Ovary (tissue), 3 donors: Measurements from ENCODE around the gene WNT7B.

Source experiments
- CTCF ChIP-seq, 3 donors: fragments of 450-650 bp in 2 of 3; fragments of 200-600 bp in 1 of 3; IDR thresholded peaks; one replicate each; pipeline versions ENCODE4 v1.5.1 to v1.8.0; 2016 to 2022; ENCODE audit warnings: antibody characterized with exemption in 3 of 3, mild to moderate bottlenecking in 1 of 3
- POLR2A ChIP-seq: fragments of 450-650 bp; IDR thresholded peaks from one replicate; pipeline ENCODE4 v1.6.1; 2017; ENCODE audit warnings: antibody characterized with exemption, mild to moderate bottlenecking, moderate library complexity
- donor health status: DM: no; HTN: no; CAD: no.

GRCh38 chr22:45952553-45952952, 24.4 kb downstream of the WNT7B start:
- TF ChIP-seq CTCF (IDR thresholded peaks at IDR 0.05): no peak
- TF ChIP-seq POLR2A: no peak
